ENCODE data around the gene MYL5. TPM values are rescaled to one million over a fixed set of nuclear protein-coding genes. Genes with fewer than 3 reads are reported as not detected.
A peak's percentile ranks its signal among the peaks of the same experiment; 100 is the strongest.

MYL5 gene
- total and polyA plus RNA-seq, 3 donors from 2014 or later: 33.9 to 45.0 (median 34.2) TPM

DNA sequence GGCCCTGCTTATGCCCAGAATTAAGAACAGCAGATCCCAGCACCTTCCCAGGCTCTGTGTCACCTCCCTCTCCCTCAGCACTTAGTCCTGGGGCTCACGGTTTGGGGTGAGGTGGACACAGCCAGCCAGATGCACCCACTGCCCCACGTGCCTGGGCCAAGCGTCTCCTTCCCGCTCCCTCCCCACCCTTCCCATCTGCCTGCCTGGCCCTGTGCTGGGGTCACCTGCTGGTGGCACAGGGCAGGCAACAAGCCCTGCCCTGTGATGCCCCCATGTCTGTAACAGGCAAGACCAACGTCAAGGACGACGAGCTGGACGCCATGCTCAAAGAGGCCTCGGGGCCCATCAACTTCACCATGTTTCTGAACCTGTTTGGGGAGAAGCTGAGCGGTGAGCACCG is 5.3 kb downstream of the MYL5 start:
- 84 to 85% methylated on average over 11 of the region's 11 CpGs for WGBS, 2 donors
- DNase-seq: no peak
- Histone ChIP-seq H3K36me3 (ENCODE audit: low read depth, missing control alignments) (no peaks in the 10 kb centered on the region), H3K9me3 (no peaks in the 10 kb centered on the region), H3K4me3 (no peak overlapping the region), H3K27me3 (no peaks in the 10 kb centered on the region), H3K4me1 (peaks cover 30% of the 10 kb centered on the region), H3K27ac (no peak overlapping the region)
- intact Hi-C loops (cut with DNase I; ENCODE audit: low total_unique reads): no loop called here
- no peak for TF ChIP-seq CTCF (IDR thresholded peaks at IDR 0.05)
- TF ChIP-seq POLR2A (IDR thresholded peaks at IDR 0.05): no peak

DNA sequence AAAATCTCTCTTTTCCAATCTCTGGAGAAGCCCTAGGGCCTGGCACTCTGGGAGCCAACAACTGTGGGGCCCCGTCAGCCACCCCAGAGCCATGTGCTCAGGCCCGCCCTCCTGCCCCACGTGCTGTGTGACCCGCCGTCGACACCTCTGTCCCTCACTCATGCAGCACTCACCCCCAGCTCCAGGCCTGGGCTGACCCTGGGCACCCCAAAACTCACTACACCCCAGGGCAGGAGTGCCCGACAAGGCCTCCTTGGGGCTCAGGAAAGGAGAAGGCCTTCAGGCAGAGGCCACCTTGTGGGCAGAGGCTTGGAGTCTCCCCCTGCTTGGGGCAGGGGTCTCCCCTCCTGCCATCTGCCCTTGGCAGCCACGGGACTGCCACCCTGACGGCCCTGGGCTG is 5.7 kb downstream of the MYL5 start:
- no peak for DNase-seq
- WGBS, 2 donors: 76 to 81% methylated on average over 9 of the region's 9 CpGs
- intact Hi-C loops (cut with DNase I; ENCODE audit: low total_unique reads): no loop called here
- H3K27ac ChIP-seq: no peak overlapping the region
- peaks cover 29% of the 10 kb centered on the region for H3K4me1 ChIP-seq
- no peaks in the 10 kb centered on the region for H3K27me3 ChIP-seq
- H3K9me3 ChIP-seq: no peaks in the 10 kb centered on the region
- no peak for TF ChIP-seq CTCF (IDR thresholded peaks at IDR 0.05)
- TF ChIP-seq POLR2A (IDR thresholded peaks at IDR 0.05): no peak
- H3K4me3 ChIP-seq: no peak overlapping the region
- H3K36me3 ChIP-seq (ENCODE audit: low read depth, missing control alignments): no peaks in the 10 kb centered on the region

GRCh38 chr4:680551-680927 is 6.2 kb downstream of the MYL5 start:
- no peaks in the 10 kb centered on the region for H3K36me3 ChIP-seq (ENCODE audit: low read depth, missing control alignments)
- no peak overlapping the region for H3K27ac ChIP-seq
- TF ChIP-seq POLR2A (IDR thresholded peaks at IDR 0.05): no peak
- no peak for TF ChIP-seq CTCF (IDR thresholded peaks at IDR 0.05)
- no peaks in the 10 kb centered on the region for H3K27me3 ChIP-seq
- H3K9me3 ChIP-seq: no peaks in the 10 kb centered on the region
- H3K4me3 ChIP-seq: no peak overlapping the region
- H3K4me1 ChIP-seq: peaks cover 25% of the 10 kb centered on the region
- DNase-seq: no peak
- WGBS, 2 donors: 32 to 47% methylated on average over 4 to 17 of the region's 17 CpGs
- intact Hi-C loops (cut with DNase I; ENCODE audit: low total_unique reads): no loop called here

- no peaks in the 10 kb centered on the region for H3K9me3 ChIP-seq
- peak; percentile 52 for DNase-seq
- H3K4me3 ChIP-seq: peak overlapping the region; percentile 36 to 56
- WGBS, 2 donors: 3% methylated on average over 37 of the region's 62 CpGs; no CpG with 5 or more reads in 1 of the 2 donors
- intact Hi-C loops (cut with DNase I; ENCODE audit: low total_unique reads): no loop called here
- H3K27me3 ChIP-seq: no peaks in the 10 kb centered on the region
- no peaks in the 10 kb centered on the region for H3K36me3 ChIP-seq (ENCODE audit: low read depth, missing control alignments)
- TF ChIP-seq POLR2A (IDR thresholded peaks at IDR 0.05) (no peak), CTCF (IDR thresholded peaks at IDR 0.05) (no peak)
- no peak overlapping the region for H3K27ac ChIP-seq
- peaks cover 20% of the 10 kb centered on the region for H3K4me1 ChIP-seq
Measured at GRCh38 chr4:680928-681645, 6.7 kb downstream of the MYL5 start.
